ENCODE measurements around the gene THADA.

DNA sequence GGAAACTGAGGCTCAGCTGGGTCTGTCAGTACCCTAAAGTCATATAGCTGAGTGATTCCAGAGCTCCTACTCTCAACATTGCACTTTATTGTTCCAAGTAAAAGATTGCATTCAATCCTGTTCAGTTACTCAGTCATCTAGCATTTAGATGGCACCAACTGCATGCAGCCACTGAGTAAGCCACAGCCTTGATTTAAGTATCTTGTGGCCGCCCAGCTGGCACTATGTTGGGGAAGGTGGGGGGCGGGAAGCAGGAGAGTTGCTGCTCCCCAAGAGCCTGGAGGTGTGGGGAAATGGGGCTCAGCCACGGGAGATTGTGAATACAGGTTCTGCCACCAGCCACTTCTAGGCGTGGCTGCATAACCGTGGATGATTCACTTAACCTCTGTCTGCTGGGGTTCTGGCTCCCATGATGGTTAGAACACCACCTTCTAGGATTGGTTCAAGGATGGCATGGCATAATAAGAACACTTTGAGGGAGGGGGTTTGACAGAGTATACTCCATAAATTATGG lies 386.6 kb downstream of the THADA start:
- TF ChIP-seq, protein P1, sequence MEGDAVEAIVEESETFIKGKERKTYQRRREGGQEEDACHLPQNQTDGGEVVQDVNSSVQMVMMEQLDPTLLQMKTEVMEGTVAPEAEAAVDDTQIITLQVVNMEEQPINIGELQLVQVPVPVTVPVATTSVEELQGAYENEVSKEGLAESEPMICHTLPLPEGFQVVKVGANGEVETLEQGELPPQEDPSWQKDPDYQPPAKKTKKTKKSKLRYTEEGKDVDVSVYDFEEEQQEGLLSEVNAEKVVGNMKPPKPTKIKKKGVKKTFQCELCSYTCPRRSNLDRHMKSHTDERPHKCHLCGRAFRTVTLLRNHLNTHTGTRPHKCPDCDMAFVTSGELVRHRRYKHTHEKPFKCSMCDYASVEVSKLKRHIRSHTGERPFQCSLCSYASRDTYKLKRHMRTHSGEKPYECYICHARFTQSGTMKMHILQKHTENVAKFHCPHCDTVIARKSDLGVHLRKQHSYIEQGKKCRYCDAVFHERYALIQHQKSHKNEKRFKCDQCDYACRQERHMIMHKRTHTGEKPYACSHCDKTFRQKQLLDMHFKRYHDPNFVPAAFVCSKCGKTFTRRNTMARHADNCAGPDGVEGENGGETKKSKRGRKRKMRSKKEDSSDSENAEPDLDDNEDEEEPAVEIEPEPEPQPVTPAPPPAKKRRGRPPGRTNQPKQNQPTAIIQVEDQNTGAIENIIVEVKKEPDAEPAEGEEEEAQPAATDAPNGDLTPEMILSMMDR (IDR thresholded peaks at IDR 0.05), result no peak
- TF ChIP-seq POLR2AphosphoS5 (IDR thresholded peaks at IDR 0.05), result no peak
- TF ChIP-seq POLR2A (IDR thresholded peaks at IDR 0.05), result no peak
